NCI-H187 (cell line): ENCODE measurements around the gene MGLL.
A peak's percentile ranks its signal among the peaks of the same experiment; 100 is the strongest.

Experiments used
- DNase-seq, 2 experiments: peaks; one replicate each; lab custom pipeline; 2025; lab: John Stamatoyannopoulos, UW

MGLL gene

DNA sequence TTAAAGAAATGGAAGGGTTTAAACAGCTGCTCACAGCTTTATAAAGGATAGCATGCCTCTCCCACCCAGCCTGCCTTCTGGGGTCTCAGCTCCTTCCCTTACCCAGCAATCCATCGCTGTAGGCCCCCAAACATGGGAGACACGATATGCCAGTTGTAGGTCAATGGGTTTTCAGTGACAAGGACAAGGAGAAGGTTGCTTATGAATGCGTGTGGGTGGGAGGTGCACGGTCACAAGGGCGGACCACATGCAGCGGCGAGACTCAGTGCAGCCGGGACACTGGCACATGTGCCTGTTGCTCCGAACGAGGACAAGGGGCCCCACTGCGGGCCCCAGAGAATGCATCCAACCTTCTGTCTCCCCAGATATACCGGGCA is 67.0 kb downstream of the MGLL start:
- DNase-seq, result no peak

- DNase-seq, result no peak
Observed at GRCh38 chr3:127754411-127755304, 67.7 kb downstream of the MGLL start.

DNA sequence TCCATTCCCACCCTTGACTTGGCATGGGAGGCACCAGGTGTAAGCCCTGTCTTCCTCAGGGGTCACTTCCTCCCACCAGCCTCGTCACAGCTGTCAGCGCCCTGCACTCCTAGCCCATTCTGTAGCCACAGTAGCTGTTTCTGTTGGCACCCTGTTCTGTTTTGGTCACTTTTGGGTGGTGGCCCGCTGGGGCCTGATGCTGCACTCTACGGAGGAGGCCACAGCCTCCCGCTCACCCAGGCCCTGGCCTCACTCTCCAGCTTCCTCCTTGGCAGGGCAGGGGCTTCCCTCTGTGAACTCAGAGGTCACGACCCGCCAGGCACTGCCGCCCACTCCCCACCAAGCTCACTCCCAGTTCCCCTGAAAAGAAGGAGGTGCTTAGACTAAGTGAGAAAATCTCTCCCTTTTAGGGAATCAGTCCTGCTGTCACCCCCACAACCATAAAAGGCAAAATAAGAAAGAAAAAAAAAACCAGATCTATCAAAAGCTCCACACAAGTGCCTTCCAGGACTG is 68.4 kb downstream of the MGLL start:
- no peak for DNase-seq

DNA sequence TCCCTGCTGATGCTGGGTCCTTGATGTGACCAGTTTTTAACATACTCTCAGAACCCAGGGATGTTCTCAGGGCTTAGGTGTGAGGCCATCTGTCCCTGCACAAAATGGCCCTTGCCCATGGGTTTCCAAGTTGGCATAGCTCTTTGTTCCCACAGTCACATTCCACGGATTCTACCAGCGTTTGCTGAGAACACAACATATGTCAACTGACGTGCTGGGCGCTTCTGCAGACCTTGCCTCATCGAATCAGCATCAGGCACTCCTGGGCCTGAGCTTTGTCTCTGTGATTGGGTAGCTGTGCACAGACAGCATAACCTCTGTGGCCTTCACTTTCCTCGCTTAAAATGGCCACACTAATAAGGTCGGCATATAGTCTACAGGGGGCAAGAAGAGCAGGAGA is 69.0 kb downstream of the MGLL start:
- no peak for DNase-seq

- DNase-seq, result no peak
Observed at GRCh38 chr3:127751782-127752181, 70.5 kb downstream of the MGLL start.

DNA sequence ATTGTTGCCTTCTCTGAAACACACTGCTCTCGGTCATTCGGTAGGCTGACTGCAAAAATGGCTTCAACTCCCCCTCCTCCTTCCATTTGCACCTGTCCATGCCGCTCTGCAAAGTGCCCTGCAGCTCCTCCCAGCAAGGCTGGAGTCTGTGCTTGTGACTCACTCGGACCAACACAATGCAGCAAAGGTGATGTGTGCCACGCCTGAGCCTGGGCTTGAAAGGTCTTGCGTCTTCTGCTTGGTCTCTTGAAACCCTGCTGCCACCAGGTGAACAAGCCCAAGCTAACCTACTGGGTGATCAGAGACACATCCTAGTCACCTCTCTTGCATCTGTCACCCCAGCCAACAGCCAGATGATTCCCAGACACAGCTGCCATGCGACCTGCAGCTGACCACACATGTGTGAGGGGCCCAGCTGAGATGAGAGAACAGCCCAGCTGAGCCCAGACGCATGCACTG is 71.1 kb downstream of the MGLL start:
- DNase-seq, result peak; percentile 46 to 65

- peak; percentile 56 to 70 for DNase-seq
Observed at GRCh38 chr3:127750226-127751031, 71.9 kb downstream of the MGLL start.

DNA sequence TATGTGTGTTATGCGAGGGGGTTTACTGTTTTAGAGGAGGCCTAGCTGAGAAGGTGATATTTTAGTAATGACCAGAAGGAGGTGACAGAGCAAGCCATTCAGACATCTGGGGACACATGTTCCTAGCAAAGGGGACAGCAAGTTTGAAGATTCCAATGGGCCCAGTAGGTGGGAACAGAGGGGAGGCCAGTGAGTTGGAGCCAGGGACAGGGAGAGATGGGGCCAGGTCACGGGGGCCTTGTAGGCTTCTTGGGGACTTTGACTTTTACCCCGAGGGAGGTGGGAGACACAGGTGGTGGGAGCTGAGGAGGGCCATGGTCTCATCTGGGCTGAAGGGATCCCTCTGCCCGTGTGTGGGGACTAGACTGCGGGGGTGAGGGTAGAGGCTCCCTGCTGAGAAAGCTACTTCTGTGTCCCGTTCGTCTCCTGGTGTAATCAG is 72.5 kb downstream of the MGLL start:
- no peak for DNase-seq

DNA sequence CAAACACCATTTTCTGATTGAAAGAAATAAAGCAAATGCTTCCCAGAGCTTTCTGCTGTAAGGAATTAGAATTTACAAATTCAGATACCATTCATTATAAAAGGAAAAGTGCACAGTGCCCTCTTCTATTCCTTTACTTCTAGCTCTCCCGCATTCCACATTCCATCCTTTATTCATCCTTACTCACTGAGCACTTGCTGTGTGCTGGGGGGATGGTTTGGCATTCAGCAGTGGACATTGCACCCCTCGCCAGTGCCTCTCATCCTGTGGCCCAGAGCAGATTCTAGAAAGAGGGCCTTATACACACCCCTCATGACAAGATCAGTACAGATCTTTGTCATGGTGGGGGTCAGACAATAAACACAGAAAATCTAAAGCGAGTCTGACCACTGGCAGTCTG is 73.0 kb downstream of the MGLL start:
- DNase-seq, result no peak

- no peak for DNase-seq
Observed at GRCh38 chr3:127748754-127749327, 73.5 kb downstream of the MGLL start.

DNA sequence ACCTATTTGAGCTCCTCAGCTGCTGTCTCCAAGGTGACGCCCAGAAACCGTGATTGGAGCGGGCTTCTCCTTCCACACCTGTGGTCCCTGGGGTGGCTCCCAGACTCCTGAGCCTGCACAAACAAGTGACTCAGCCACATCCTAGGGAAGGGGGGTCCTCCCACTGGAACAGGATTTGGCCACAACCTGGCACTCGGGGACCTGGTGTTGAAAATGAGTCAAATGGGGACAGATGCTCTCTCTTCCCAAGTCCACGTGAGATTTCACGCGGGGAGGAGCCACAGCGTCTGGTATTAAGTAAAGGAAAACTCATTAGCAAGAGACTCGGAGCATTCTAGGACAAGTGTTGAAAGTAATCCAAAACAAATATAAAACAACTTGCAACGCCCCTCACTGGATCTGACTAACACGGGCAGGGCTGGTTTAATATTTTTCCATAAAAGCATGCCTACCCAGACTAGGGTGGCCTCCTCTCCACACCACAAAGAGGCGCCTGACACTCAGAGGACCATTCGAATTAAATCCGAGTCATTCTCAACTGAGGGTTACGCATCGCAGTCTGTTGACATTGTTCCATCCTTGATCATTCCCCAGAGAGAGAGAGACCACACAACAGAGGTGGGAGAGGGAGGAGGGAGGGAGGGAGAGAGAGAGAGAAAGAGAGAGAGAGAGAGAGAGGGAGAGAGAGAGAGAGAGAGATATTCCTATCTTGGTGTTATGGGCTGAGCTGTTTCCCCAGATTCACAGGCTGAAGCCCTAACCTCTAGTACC is 74.4 kb downstream of the MGLL start:
- peak; percentile 41 to 57 for DNase-seq

DNA sequence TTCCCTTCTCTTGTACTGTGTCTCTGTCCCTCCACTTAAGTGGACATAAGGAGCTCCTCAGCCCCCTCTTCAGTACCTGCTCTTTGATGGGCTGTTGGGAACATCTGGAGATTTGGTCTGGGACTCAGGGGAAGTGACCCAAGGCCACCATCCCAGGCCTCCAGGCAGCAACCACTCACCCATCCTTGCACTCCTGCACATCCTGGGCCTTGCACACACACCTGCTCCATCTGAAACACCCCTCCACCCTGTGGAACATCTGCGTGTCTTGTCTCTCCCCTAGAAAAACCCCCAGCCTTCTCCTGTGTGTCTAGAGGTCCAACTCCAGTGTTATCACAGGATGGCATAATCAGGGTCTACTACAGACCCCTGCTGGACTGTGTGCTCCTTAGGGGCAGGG is 75.2 kb downstream of the MGLL start:
- DNase-seq, result peak in 1 of 2 experiments; percentile 10

DNA sequence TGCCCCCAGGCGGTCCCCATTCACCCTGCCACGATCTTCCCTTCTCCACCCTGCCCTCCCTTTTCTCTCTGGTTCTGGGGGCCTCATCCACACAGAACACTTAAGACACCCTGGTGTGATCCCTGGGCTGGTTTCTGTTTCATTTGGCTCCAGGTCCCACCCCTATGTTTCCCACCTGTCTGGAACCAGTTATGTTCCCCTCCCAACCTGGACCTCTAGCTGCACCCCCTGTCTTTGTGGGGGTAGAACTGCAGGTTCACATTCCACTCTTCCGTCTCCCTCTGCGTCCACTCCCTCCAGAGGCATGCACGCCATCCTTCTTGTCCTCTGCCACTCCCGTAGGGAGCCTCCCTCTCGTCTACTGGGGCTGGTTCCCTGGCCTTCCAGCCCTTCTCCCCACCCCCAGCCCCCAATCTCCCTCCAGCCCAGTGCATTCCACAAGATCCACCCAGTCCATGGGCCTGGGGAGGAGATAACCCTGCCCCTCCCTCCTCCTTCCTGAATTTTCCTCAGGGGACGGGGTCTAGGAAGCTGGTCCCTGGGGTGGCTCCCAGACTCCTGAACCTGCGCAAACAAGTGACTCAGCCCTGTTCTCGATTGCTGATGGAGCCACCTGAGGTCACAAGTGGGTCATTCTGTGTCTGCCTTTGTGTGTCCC is 75.8 kb downstream of the MGLL start:
- no peak for DNase-seq

DNA sequence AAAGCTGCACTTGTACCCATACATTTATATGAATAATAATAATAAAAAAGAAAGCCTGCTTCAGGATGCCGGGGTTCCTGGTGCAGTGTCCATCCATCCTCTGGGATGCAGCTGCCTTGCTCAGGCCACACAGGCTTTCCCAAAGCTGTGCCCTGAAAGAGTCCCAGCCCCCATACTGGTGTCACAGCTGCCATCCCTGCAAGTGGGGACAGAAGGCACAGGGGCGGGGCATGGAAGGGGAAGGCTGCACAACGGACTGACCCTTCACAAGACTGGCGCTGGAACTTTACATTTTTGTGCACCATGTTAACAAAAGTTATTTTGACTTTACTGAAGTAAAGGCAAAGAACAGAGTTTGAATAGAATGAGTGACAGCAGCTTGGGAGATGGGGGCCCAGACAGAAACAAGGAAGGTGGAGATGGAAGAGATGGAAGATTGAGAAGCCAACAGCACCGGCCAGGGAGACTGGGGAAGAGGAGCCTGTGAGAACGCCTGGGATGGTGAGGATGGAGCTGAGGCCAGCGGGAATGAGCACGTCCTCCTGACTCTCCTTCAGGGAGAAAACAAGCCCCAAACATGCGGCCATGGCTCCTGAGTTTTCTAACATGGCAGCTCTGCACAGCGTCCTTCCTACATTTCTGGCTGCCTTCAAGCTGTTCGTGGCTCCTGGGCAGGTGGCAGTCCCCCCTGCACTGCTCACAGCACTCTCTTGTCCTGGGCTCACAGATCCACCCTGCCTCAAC is 76.5 kb downstream of the MGLL start:
- no peak for DNase-seq

DNA sequence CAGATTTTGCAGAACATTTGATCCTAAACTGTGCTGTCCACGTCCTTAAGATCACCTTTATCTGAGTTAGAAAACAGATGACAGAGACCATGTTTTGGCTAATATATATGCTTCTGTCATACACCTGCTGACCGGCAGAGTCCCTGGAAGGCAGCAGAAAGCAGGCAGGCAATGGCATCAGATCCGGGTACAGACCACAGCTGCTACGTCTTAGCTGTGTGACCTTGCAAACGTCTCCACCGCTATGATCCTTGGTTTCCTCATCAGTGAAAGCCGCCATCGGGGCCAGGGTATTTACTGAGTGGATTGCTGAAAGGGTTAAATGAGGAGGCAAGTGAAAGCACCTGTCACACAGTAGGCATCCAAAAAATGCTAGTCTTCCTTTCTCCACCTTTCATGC is 77.4 kb downstream of the MGLL start:
- no peak for DNase-seq

GRCh38 chr3:127744253-127744815 is 78.0 kb downstream of the MGLL start:
- DNase-seq, result no peak

DNA sequence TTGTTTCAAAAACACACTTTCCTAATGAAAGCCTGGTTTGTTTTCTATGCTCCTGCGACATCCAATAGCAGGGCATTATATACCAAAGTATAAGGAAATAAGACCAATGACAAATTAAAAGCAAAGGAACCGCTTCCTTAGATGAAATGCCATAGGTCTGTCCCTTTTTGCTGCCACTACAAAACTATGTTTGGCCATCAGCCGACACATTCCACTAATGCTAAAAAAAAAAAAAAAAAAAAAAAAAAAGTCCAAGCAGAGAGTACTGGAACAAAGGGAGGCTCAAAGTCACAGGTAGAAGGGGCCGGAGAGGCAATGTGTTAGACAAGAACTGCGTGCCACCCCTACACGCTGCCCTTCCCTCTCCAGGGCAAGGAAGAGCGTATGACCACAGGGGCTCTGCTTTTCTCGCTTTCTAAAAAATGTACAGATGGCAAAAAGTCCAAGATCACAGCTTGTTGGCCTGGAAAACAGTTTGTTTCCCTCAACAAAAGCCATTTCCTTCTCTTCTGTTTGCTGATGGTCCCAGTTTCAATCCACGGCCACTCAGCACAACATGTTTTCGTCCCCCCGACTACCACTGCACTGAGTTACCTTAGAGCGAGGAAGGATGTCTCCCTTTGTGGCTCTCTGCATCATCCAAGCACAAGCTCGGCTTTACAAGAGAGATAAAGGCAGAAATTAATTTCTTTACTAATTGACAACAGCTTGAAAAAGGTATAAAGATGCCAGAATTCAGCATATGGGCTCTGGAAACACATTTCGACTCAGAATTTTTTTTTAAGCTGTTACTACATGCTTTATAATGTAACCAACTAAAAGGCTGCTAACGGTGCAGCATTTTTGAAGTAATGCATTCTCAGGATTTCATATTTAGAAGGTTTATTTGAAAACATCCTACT is 78.7 kb downstream of the MGLL start:
- no peak for DNase-seq

DNA sequence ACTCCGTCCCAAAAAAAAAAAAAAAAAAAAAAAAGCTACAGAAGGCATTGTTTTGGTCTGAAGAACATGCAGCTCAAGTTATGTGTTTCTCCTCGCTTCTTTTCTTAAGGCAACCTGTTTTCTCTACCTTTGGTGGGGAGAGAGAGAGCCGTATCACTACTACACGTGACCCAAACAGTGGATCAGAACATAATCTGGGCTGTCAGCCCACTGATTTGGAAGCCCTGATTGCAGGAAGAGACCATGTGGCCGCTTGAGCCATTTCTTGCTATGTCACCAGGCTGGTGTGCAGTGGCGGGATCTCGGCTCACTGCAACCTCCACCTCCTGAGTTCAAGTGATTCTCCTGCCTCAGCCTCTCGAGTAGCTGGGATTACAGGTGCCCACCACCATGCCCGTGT is 79.7 kb downstream of the MGLL start:
- DNase-seq, result no peak

GRCh38 chr3:127741690-127742089 is 80.6 kb downstream of the MGLL start:
- DNase-seq, result no peak
